WERI-Rb-1 (cell line): Measurements from ENCODE around the gene RHEX.
"Not testable (repeated sequence)": the region's sequence is repeated elsewhere in the genome, so short reads cannot be mapped to it uniquely, and the experiment has no call there.

Experiments
- DNase-seq: peaks from one replicate; pipeline ENCODE4 v3.0.0-alpha.2; 2020
- H3K27ac ChIP-seq: fragments of 250-450 bp; sonication (Bioruptor Pico); 2 replicates; pipeline ENCODE4 v1.5.1; 2020; ENCODE audit warnings: mild to moderate bottlenecking, moderate library complexity
- H3K27me3 ChIP-seq: fragments of 250-450 bp; sonication (Bioruptor Pico); 2 replicates; pipeline ENCODE4 v1.5.1; 2021; ENCODE audit warnings: mild to moderate bottlenecking, low read depth, moderate library complexity; ENCODE audit not compliant: insufficient read depth, severe bottlenecking
- H3K36me3 ChIP-seq: fragments of 250-450 bp; sonication (Bioruptor Pico); 2 replicates; pipeline ENCODE4 v1.5.1; 2020; ENCODE audit warnings: mild to moderate bottlenecking, moderate library complexity
- H3K4me3 ChIP-seq: 2 replicates; pipeline ENCODE4 v1.5.1; 2011; ENCODE audit warnings: low read depth, mild to moderate bottlenecking, control low read depth, low read length
- H3K9me3 ChIP-seq: fragments of 250-450 bp; sonication (Bioruptor Pico); 2 replicates; pipeline ENCODE4 v1.5.1; 2021; ENCODE audit warnings: mild to moderate bottlenecking, moderate library complexity; ENCODE audit not compliant: severe bottlenecking
- TF ChIP-seq, protein P1 (sequence below): IDR thresholded peaks from 2 replicates; pipeline ENCODE4 v1.5.1; 2011; ENCODE audit warnings: low read depth, mild to moderate bottlenecking, control low read depth, inconsistent platforms, low read length

Gene RHEX

DNA sequence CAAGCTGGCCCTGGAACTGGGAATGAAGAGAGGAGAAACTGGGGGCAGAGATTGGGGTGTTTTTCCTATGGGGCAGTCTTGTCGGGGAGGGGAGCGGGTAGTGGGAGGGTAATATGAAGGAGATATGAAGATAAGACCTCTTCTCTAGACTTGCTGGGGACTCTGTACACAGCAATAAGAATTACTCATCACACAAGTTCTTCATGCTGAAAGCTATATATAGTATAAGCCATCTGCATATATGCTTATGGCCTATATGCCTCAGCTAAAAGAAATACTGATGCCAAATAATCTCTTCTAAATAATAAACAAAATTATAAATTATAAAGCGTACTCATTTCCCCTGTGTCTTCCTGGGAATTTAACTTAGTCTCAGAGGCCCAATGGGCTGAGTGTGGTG is 7.9 kb downstream of the RHEX start:
- Histone ChIP-seq H3K36me3 (no peaks in the 10 kb centered on the region), H3K27me3 (peaks cover 18% of the 10 kb centered on the region), H3K27ac (no peak overlapping the region), H3K4me3 (no peak overlapping the region), H3K9me3 (peaks cover 14% of the 10 kb centered on the region)
- TF ChIP-seq, protein P1, sequence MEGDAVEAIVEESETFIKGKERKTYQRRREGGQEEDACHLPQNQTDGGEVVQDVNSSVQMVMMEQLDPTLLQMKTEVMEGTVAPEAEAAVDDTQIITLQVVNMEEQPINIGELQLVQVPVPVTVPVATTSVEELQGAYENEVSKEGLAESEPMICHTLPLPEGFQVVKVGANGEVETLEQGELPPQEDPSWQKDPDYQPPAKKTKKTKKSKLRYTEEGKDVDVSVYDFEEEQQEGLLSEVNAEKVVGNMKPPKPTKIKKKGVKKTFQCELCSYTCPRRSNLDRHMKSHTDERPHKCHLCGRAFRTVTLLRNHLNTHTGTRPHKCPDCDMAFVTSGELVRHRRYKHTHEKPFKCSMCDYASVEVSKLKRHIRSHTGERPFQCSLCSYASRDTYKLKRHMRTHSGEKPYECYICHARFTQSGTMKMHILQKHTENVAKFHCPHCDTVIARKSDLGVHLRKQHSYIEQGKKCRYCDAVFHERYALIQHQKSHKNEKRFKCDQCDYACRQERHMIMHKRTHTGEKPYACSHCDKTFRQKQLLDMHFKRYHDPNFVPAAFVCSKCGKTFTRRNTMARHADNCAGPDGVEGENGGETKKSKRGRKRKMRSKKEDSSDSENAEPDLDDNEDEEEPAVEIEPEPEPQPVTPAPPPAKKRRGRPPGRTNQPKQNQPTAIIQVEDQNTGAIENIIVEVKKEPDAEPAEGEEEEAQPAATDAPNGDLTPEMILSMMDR = no peak
- DNase-seq = no peak

DNA sequence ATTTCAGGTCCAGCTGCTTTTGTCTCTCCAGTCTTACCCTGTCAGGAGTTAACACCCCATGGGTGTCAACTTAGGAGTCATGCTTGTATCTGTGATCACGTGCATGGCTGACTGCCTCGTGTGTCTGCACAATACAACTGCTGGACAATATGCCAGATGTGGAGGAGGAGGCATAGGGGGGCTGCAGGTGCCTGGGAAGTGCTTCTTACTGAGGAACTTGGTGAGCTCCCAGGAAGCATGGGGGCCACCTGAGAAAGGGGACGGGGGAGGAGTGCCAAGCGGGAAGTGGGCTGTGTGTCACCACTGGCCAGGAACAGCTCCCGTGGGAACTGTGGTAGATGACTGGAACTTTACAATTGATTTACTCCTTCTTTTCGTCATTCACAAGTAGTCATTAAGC is 9.5 kb downstream of the RHEX start:
- DNase-seq = no peak
- Histone ChIP-seq H3K36me3 (no peaks in the 10 kb centered on the region), H3K9me3 (peaks cover 14% of the 10 kb centered on the region), H3K27ac (no peak overlapping the region), H3K4me3 (no peak overlapping the region), H3K27me3 (peaks cover 19% of the 10 kb centered on the region)
- TF ChIP-seq, protein P1 = no peak

DNA sequence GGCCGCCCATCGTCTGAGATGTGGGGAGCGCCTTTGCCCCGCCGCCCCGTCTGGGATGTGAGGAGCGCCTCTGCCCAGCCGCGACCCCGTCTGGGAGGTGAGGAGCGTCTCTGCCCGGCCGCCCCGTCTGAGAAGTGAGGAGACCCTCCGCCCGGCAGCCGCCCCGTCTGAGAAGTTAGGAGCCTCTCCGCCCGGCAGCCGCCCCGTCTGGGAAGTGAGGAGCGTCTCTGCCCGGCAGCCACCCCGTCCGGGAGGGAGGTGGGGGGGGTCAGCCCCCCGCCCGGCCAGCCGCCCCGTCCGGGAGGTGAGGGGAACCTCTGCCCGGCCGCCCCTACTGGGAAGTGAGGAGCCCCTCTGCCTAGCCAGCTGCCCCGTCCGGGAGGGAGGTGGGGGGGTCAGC is 11.0 kb downstream of the RHEX start:
- H3K4me3 ChIP-seq, H3K27ac ChIP-seq, H3K36me3 ChIP-seq, DNase-seq: not testable (repeated sequence)
- peaks cover 29% of the 10 kb centered on the region for H3K27me3 ChIP-seq
- peaks cover 14% of the 10 kb centered on the region for H3K9me3 ChIP-seq

DNA sequence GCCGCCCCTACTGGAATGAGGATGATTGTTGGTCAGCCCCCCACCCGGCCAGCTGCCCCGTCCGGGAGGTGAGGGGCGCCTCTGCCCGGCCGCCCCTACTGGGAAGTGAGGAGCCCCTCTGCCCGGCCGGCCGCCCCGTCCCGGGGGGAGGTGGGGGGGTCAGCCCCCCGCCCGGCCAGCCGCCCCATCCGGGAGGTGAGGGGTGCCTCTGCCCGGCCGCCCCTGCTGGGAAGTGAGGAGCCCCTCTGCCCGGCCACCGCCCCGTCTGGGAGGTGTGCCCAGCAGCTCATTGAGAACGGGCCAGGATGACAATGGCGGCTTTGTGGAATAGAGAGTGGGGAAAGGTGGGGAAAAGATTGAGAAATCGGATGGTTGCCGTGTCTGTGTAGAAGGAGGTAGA is 11.5 kb downstream of the RHEX start:
- DNase-seq, H3K36me3 ChIP-seq, H3K27ac ChIP-seq, H3K4me3 ChIP-seq: not testable (repeated sequence)
- peaks cover 30% of the 10 kb centered on the region for H3K27me3 ChIP-seq
- peaks cover 14% of the 10 kb centered on the region for H3K9me3 ChIP-seq

DNA sequence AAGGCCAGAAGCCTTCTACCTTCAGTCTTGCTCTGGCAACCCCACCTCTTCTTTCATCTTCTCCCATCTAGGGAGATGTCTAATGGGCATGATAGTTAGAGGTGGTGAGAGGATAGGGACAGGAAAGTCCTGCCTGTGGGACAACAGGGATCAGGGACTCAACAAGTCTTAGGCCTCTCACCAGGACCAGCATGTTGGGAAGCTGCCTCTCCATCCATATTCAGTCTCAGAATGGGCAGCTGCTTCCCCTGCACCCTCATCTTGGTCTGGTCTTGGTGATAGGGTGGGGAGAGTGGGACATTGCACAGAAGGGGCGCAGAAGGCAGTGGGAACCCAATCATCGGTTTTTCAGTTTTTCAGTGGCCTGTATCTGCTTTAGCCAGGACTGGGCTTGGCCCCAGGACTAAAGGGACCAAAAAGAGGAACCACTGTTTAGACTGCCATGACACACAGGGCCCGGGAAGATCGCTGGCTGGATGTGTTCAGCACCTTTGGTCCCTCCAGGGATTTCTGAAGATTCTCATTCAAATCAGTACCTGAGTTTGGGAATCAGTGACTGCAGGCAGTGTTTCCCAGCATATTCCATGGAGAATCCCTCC is 12.7 kb downstream of the RHEX start:
- peaks cover 32% of the 10 kb centered on the region for H3K27me3 ChIP-seq
- H3K27ac ChIP-seq = no peak overlapping the region
- no peaks in the 10 kb centered on the region for H3K36me3 ChIP-seq
- no peak overlapping the region for H3K4me3 ChIP-seq
- TF ChIP-seq, protein P1 = no peak
- DNase-seq = no peak
- H3K9me3 ChIP-seq = peaks cover 14% of the 10 kb centered on the region

DNA sequence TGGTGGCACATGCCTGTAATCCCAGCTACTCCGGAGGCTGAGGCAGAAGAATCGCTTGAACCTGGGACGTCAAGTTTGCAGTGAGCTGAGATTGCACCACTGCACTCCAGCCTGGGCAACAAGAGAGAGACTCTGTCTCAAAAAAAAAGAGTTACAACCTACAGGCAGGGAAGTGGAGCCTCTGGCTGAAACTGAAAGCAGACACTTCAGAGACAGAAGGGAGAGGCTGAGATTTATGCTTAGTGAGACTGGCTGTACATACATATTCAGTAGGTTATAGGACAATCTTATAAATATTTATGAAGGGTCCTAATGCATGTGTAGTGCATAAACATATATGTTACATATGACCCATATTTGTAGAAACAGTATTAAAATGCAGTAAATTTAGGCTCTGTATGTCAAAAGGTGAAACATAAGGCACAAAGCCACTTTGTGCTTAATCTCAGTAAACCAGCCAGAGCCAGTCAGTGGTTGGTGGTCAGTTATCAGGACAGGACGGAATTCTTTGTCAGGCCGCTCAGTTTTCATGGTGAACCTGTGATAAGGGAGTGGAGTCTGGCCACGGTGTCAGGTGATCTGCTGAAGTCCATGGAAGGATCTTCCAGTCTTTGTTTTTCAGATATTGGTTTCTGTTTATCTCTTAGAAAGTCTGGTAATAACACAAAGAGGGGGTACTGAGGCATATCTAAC is 13.7 kb downstream of the RHEX start:
- TF ChIP-seq, protein P1 = no peak
- no peaks in the 10 kb centered on the region for H3K36me3 ChIP-seq

More for the DNA sequence above, 13.7 kb downstream of the RHEX start:
- Histone ChIP-seq H3K27ac (no peak overlapping the region), H3K9me3 (peaks cover 14% of the 10 kb centered on the region), H3K27me3 (peaks cover 34% of the 10 kb centered on the region), H3K4me3 (no peak overlapping the region)
- DNase-seq = peak; percentile 8
